Measurements from ENCODE around the gene MACROH2A1. TPM values are rescaled to one million over a fixed set of nuclear protein-coding genes. Genes with fewer than 3 reads are reported as not detected.
A peak's percentile ranks its signal among the peaks of the same experiment; 100 is the strongest.

The MACROH2A1 gene
- total and polyA plus RNA-seq, 9 of the 15 experiments (the other 6 are each of a cell fraction or from before 2014, with no cell fraction given) = 44.9 to 289 (median 193) TPM

- ATAC-seq = no peak
- Histone ChIP-seq H3K4me2 (ENCODE audit: insufficient read depth, low read length) (peak overlapping the region; percentile 80; the same call in 1 of the 2 replicates), H2AFZ (ENCODE audit: low read depth, low read length) (no peak overlapping the region), H4K20me1 (replicated peaks; ENCODE audit: control insufficient read depth, insufficient read depth, low read length) (0 out of 2 replicates have a peak, but pooled peaks cover 20% of the 10 kb centered on the region), H3K27me3 (ENCODE audit: control insufficient read depth in 2 of 2, insufficient read depth in 2 of 2, low read length in 2 of 2) (no peaks in the 10 kb centered on the region), H3K9ac (ENCODE audit: insufficient read depth in 1 of 2, low read depth in 2 of 2, low read length in 2 of 2) (no peak overlapping the region), H3K79me2 (ENCODE audit: control insufficient read depth, insufficient read depth, low read length) (peaks cover 87% of the 10 kb centered on the region), H3K4me3 (no peak overlapping the region), H3K9me1 (ENCODE audit: control insufficient read depth, insufficient read depth, low read length) (no peaks in the 10 kb centered on the region), H3K9me3 (replicated peaks; ENCODE audit: control insufficient read depth, insufficient read depth, low read depth, low read length) (no peaks in the 10 kb centered on the region), H3K36me3 (ENCODE audit: control insufficient read depth, insufficient read depth, low read length) (peaks cover 90% of the 10 kb centered on the region), H3K27ac (ENCODE audit: extremely low read depth, low read depth, low read length) (no peak overlapping the region; the same call in 2 of the 3 replicates), H3K4me1 (replicated peaks in 1 of 2; ENCODE audit: control insufficient read depth in 2 of 2, insufficient read depth in 2 of 2, low read length in 2 of 2) (peaks cover 19 to 46% of the 10 kb centered on the region in 2 experiments; a peak in 4 of 5 replicates)
- TF ChIP-seq RFX1 (IDR thresholded peaks at IDR 0.05) (no peak), TEAD2 (tag; IDR thresholded peaks at IDR 0.05) (no peak), TSHZ1 (CRISPR knock-in tag; IDR thresholded peaks at IDR 0.05) (no peak), FOXJ2 (tag; IDR thresholded peaks at IDR 0.05) (no peak), MIER1 (IDR thresholded peaks at IDR 0.05; ENCODE audit: low read depth) (no peak), ETV6 (IDR thresholded peaks at IDR 0.05; ENCODE audit: borderline replicate concordance in 1 of 2, low read depth in 2 of 2, low read length in 1 of 2) (no peak), ETV6 (CRISPR knock-in tag; IDR thresholded peaks at IDR 0.05; ENCODE audit: borderline replicate concordance) (no peak), RHOXF2B (CRISPR knock-in tag; conservative IDR thresholded peaks at IDR 0.05) (no peak), PHTF2 (CRISPR knock-in tag; IDR thresholded peaks at IDR 0.05) (no peak), EP400 (IDR thresholded peaks at IDR 0.05) (no peak), FOXA3 (CRISPR knock-in tag; conservative IDR thresholded peaks at IDR 0.05 in 1 of 2, IDR thresholded peaks at IDR 0.05 in 1 of 2) (no peak), SREBF1 (IDR thresholded peaks at IDR 0.05; ENCODE audit: borderline replicate concordance, low read depth, low read length) (no peak), ZNF175 (CRISPR knock-in tag; IDR thresholded peaks at IDR 0.05; ENCODE audit: low read depth) (no peak), ZNF764 (CRISPR knock-in tag; IDR thresholded peaks at IDR 0.05; ENCODE audit: low read depth) (no peak), ZNF77 (CRISPR knock-in tag; IDR thresholded peaks at IDR 0.05) (no peak)
- ChIA-PET CTCF (ENCODE audit: low intra/inter-chr PET ratio) (no interaction called here), POLR2A (interaction anchor here (0.8 to 5.2 kb wide), 5 partner anchors 8 to 15 kb away, joined by 3 to 28 read pairs (median 9); no protein-coding TSS in a partner anchor)
- in situ Hi-C loops (cut with MboI) (no loop called here), intact Hi-C loops (cut with micrococcal nuclease) (no loop called here)
- no peak for FAIRE-seq
- BruUV-seq (replicated peaks) = no TSS peak
- no peak for DNase-seq (ENCODE audit: extremely low read depth in 1 of 4, low spot score in 3 of 4)
- 91% methylated on average over 3 of the region's 3 CpGs for WGBS (ENCODE audit: insufficient coverage, low coverage, missing lambda C conversion rate)
Observed at GRCh38 chr5:135386096-135386495, 12.9 kb downstream of the MACROH2A1 start.

Data from K562 (cell line).